Tibial nerve (tissue), 3 donors: ENCODE measurements around the gene PAK1.

ENCODE experiments used
- POLR2A ChIP-seq, 2 donors: fragments of 450-650 bp; IDR thresholded peaks; one replicate each; pipeline ENCODE4 v1.6.1; 2017; ENCODE audit warnings: antibody characterized with exemption in 2 of 2, mild to moderate bottlenecking in 2 of 2, moderate library complexity in 2 of 2
- TF ChIP-seq, protein P1 (sequence below), 5 experiments: fragments of 200-600 bp in 3 of 5; fragments of 450-650 bp in 2 of 5; sonication (generic) in 3 of 5; IDR thresholded peaks; one replicate each; pipeline ENCODE4 v1.5.1; 2016 to 2019; ENCODE audit warnings: antibody characterized with exemption in 5 of 5, mild to moderate bottlenecking in 3 of 5, moderate library complexity in 2 of 5

GRCh38 chr11:77395460-77396173 is 78.3 kb downstream of the PAK1 start:
- TF ChIP-seq, protein P1, sequence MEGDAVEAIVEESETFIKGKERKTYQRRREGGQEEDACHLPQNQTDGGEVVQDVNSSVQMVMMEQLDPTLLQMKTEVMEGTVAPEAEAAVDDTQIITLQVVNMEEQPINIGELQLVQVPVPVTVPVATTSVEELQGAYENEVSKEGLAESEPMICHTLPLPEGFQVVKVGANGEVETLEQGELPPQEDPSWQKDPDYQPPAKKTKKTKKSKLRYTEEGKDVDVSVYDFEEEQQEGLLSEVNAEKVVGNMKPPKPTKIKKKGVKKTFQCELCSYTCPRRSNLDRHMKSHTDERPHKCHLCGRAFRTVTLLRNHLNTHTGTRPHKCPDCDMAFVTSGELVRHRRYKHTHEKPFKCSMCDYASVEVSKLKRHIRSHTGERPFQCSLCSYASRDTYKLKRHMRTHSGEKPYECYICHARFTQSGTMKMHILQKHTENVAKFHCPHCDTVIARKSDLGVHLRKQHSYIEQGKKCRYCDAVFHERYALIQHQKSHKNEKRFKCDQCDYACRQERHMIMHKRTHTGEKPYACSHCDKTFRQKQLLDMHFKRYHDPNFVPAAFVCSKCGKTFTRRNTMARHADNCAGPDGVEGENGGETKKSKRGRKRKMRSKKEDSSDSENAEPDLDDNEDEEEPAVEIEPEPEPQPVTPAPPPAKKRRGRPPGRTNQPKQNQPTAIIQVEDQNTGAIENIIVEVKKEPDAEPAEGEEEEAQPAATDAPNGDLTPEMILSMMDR (IDR thresholded peaks at IDR 0.05): no peak
- TF ChIP-seq POLR2A (IDR thresholded peaks at IDR 0.05): no peak
